Peyer's patch (tissue), 4 donors: Measurements from ENCODE around the gene AGFG1.

Experiments used
- POLR2A ChIP-seq, 2 donors: fragments of 450-650 bp; IDR thresholded peaks; one replicate each; pipeline ENCODE4 v1.5.1; 2017; ENCODE audit warnings: antibody characterized with exemption in 2 of 2, mild to moderate bottlenecking in 2 of 2, moderate library complexity in 2 of 2
- TF ChIP-seq, protein P1 (sequence below), 6 experiments: fragments of 450-650 bp in 4 of 6; fragments of 200-600 bp in 2 of 6; sonication (generic) in 1 of 6; IDR thresholded peaks; one replicate each; pipeline ENCODE4 v1.5.1; 2017 to 2019; ENCODE audit warnings: antibody characterized with exemption in 6 of 6, mild to moderate bottlenecking in 3 of 6, moderate library complexity in 1 of 6

DNA sequence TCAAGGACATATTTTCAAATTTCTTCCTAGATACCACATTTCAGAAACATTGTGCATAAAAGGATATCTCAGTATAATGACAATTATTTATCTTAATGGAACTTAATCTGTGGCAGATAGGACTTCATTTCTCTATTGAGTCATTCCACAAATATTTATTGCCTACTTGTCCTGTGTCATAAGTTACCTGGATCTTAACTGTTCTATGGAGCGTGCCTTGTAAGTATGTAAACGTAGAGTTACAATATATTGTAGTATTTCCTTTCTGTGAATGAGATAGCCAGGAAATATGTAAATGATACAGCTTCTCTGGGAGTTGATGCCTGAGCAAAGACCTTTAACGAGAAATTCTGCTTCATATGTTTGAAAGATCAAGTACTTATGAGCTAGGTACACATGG is 2.5 kb downstream of the AGFG1 start:
- TF ChIP-seq, protein P1, sequence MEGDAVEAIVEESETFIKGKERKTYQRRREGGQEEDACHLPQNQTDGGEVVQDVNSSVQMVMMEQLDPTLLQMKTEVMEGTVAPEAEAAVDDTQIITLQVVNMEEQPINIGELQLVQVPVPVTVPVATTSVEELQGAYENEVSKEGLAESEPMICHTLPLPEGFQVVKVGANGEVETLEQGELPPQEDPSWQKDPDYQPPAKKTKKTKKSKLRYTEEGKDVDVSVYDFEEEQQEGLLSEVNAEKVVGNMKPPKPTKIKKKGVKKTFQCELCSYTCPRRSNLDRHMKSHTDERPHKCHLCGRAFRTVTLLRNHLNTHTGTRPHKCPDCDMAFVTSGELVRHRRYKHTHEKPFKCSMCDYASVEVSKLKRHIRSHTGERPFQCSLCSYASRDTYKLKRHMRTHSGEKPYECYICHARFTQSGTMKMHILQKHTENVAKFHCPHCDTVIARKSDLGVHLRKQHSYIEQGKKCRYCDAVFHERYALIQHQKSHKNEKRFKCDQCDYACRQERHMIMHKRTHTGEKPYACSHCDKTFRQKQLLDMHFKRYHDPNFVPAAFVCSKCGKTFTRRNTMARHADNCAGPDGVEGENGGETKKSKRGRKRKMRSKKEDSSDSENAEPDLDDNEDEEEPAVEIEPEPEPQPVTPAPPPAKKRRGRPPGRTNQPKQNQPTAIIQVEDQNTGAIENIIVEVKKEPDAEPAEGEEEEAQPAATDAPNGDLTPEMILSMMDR (IDR thresholded peaks at IDR 0.05) = no peak
- no peak for TF ChIP-seq POLR2A (IDR thresholded peaks at IDR 0.05)
